HUES48 (cell line): ENCODE data around the gene SALL4.
A peak's percentile ranks its signal among the peaks of the same experiment; 100 is the strongest.
"Not testable (repeated sequence)": the region's sequence is repeated elsewhere in the genome, so short reads cannot be mapped to it uniquely, and the experiment has no call there.

Source experiments
- H3K27ac ChIP-seq: one replicate; pipeline ENCODE4 v1.7.0; 2013; ENCODE audit warnings: low read depth, low read length, inconsistent platforms
- H3K27me3 ChIP-seq: 2 replicates; pipeline ENCODE4 v1.6.1; 2013; ENCODE audit warnings: mild to moderate bottlenecking, low read length; ENCODE audit not compliant: control insufficient read depth, insufficient read depth
- H3K36me3 ChIP-seq: 2 replicates; pipeline ENCODE4 v1.6.1; 2013; ENCODE audit warnings: low read length; ENCODE audit not compliant: control insufficient read depth, insufficient read depth
- H3K4me1 ChIP-seq: 2 replicates; pipeline ENCODE4 v1.6.1; 2013; ENCODE audit warnings: mild to moderate bottlenecking, low read length; ENCODE audit not compliant: control insufficient read depth, insufficient read depth
- H3K4me3 ChIP-seq: 2 replicates; pipeline ENCODE4 v1.5.1; 2013; ENCODE audit warnings: mild to moderate bottlenecking, low read depth, low read length
- H3K9ac ChIP-seq: 2 replicates; pipeline ENCODE4 v1.6.1; 2013; ENCODE audit warnings: mild to moderate bottlenecking, low read depth, low read length, moderate library complexity
- H3K9me3 ChIP-seq: 2 replicates; pipeline ENCODE4 v1.6.1; 2013; ENCODE audit warnings: low read length; ENCODE audit not compliant: control insufficient read depth, insufficient read depth

SALL4 gene

DNA sequence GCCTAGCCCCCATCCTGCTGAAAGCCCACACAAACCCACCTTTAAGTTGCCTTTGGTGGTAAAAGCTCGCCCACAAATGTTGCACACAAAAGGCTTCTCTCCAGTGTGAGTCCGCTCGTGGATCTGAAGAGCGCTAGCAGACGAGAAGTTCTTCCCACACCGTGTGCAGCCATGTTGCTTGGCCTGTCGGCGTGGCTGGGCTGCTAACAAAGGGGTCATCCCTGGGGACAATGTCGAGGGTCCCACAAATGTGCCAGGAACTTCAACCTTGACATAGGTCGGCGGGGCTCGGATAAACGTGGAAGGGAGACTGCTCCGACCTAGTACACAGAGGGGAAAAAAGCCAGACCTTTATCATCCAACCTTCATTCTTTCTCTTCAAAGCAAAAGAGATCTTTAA lies 13.5 kb downstream of the SALL4 start:
- Histone ChIP-seq H3K4me3 (no peak overlapping the region), H3K9ac (no peak overlapping the region), H3K9me3 (no peaks in the 10 kb centered on the region), H3K27me3 (no peaks in the 10 kb centered on the region), H3K27ac (peak overlapping the region; percentile 18), H3K36me3 (peaks cover 97% of the 10 kb centered on the region), H3K4me1 (0 out of 2 replicates have a peak, but pooled peaks cover 4% of the 10 kb centered on the region)

DNA sequence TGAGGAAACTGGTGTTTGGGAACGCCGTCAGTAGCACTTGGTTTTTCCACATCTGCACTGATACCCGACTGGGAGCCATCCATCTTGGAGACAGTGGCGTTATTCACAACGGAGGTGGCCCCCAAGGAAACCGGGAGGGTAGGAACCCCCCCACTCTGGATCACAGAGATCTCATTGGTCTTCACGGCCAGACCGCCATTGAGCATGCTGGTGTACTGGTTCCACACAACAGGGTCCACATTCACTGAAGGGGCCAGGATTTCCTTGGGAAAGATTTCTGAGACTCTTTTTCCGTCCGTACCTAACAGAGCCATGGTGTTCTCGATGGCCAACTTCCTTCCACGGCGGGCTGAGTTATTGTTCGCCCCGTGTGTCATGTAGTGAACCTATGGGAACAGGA lies 18.0 kb downstream of the SALL4 start:
- Histone ChIP-seq H3K27ac (peak overlapping the region; percentile 6), H3K9me3 (no peaks in the 10 kb centered on the region), H3K36me3 (peaks cover 95% of the 10 kb centered on the region), H3K9ac (no peak overlapping the region), H3K4me1 (no peaks in the 10 kb centered on the region), H3K27me3 (no peaks in the 10 kb centered on the region), H3K4me3 (no peak overlapping the region)

DNA sequence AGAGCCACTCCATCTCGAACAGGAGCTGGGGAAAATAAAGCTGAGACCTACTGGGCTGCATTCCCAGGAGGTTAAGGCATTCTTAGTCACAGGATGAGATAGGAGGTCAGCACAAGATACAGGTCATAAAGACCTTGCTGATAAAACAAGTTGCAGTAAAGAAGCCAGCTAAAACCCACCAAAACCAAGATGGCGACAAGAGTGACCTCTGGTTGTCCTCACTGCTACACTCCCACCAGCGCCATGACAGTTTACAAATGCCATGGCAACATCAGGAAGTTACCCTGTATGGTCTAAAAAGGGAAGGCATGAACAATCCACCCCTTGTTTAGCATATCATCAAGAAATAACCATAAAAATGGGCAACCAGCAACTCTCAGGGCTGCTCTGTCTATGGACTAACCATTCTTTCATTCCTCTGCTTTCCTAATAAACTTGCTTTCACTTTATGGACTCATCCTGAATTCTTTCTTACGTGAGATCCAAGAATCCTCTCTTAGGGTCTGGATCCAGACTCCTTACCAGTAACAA lies 24.0 kb downstream of the SALL4 start:
- H3K4me1 ChIP-seq, H3K9me3 ChIP-seq, H3K9ac ChIP-seq, H3K4me3 ChIP-seq, H3K27ac ChIP-seq, H3K27me3 ChIP-seq: not testable (repeated sequence)
- H3K36me3 ChIP-seq, result peaks cover 39% of the 10 kb centered on the region

DNA sequence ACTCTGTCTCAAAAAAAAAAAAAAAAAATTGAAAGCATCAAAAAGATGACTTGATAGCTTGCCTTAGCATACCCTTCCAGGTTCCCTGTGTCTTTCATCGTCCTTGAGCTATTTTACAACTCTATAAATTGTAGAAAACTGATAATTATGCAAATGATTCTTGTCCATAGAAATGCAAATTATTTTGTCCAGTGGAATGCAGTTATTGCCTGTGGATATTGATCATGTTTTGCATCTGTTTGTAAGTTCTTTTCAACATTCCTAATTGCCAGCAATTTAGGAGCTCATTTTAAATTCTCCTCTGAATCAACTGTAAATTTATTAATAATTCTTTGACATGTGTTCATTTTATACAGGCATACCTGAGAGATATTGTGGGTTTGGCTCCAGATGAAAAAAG lies 27.1 kb downstream of the SALL4 start:
- Histone ChIP-seq H3K27ac (no peak overlapping the region), H3K9ac (no peak overlapping the region), H3K4me3 (no peak overlapping the region)

DNA sequence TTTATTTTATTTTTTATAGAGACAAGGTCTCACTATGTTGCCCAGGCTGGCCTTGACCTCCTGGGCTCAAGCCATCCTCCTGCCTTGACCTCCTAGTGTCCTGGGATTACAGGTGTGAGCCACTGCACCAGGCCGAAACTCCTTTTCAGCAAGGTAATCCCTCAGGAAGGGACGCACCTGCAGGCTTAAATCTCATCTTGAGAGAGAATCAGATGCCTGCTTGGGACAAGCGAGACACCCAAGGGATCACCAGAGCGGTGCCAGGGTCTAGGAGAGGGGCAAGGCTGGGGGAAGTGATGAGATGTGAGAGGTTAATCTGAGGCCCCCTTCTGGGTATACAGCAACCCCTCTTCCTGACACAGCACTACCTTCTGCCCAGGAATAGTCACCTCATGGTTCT lies 30.1 kb downstream of the SALL4 start:
- H3K27ac ChIP-seq, result no peak overlapping the region
- no peaks in the 10 kb centered on the region for H3K4me1 ChIP-seq
- no peaks in the 10 kb centered on the region for H3K27me3 ChIP-seq
- no peak overlapping the region for H3K9ac ChIP-seq
- H3K4me3 ChIP-seq, result no peak overlapping the region
- no peaks in the 10 kb centered on the region for H3K9me3 ChIP-seq
- 0 out of 2 replicates have a peak, but pooled peaks cover 2% of the 10 kb centered on the region for H3K36me3 ChIP-seq

More for the DNA sequence above, 27.1 kb downstream of the SALL4 start:
- H3K9me3 ChIP-seq, result no peaks in the 10 kb centered on the region
- H3K27me3 ChIP-seq, result no peaks in the 10 kb centered on the region
- peaks cover 9% of the 10 kb centered on the region; the same call in 1 of the 2 replicates for H3K36me3 ChIP-seq
- H3K4me1 ChIP-seq, result no peaks in the 10 kb centered on the region

DNA sequence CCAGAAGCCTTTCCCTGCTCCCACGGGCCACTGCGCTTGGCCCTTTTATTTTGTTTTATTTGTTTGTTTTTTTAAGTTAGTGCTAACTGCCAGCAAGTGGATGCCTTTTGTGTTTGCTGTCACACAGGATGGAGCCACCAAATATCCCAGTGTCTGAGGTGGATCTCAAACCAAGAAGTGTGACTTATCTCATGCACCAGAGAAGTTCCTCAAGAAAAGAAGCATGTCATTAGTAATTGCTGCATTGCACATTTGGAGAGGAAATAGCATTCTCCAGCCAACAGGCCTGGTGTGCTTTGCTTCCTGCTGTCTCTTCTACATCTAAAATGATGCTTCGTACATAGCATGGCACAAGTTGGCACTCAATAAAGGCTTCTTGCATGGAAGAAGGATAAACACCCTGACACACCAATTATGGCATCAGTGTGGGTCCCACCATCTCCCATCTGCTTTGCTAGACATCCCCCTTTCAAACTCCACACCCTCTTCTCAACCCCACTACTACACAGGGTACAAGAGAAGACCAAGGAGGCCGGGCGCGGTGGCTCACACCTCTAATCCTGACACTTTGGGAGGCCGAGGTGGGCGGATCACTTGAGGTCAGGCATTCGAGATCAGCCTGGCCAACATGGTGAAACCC lies 32.2 kb downstream of the SALL4 start:
- H3K27me3 ChIP-seq, result no peaks in the 10 kb centered on the region
- H3K4me1 ChIP-seq, result no peaks in the 10 kb centered on the region
- no peak overlapping the region for H3K27ac ChIP-seq
- H3K36me3 ChIP-seq, result no peaks in the 10 kb centered on the region
- no peak overlapping the region for H3K4me3 ChIP-seq
- H3K9me3 ChIP-seq, result no peaks in the 10 kb centered on the region
- H3K9ac ChIP-seq, result no peak overlapping the region

DNA sequence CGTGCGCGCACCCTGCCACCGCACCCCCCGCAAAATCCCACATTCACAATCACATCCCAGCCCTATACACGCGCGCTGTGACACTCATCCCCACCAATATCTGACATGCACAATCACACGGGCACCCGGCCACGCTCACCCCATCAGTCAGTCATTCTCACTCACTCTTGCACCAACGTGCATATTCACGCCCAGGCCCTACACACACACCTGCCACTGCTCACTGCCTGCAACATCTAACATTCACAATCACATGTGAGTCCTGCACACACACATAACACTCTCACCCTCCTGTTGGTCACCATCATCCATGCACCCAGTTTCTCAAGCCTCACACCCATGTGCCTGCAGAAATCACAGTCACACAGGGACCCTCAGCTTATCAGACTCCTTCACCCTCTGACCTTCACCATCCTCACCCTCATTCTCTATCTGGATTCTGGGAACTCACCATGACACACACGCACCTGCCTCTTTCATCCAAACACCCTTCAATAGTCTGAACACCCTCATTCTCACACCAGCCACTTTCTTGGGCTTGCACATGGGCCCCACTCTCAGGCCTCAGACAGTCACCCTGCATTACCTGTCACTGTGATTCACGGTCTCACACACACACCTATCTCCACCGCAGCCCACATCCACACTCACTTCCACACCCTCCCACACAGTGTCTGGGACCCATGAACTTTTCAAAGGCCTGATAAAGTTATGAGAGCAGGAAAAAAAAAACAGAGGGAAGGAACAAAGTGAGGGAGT lies 33.4 kb downstream of the SALL4 start:
- H3K4me3 ChIP-seq, result peak overlapping the region; percentile 20; the same call in 1 of the 2 replicates

DNA sequence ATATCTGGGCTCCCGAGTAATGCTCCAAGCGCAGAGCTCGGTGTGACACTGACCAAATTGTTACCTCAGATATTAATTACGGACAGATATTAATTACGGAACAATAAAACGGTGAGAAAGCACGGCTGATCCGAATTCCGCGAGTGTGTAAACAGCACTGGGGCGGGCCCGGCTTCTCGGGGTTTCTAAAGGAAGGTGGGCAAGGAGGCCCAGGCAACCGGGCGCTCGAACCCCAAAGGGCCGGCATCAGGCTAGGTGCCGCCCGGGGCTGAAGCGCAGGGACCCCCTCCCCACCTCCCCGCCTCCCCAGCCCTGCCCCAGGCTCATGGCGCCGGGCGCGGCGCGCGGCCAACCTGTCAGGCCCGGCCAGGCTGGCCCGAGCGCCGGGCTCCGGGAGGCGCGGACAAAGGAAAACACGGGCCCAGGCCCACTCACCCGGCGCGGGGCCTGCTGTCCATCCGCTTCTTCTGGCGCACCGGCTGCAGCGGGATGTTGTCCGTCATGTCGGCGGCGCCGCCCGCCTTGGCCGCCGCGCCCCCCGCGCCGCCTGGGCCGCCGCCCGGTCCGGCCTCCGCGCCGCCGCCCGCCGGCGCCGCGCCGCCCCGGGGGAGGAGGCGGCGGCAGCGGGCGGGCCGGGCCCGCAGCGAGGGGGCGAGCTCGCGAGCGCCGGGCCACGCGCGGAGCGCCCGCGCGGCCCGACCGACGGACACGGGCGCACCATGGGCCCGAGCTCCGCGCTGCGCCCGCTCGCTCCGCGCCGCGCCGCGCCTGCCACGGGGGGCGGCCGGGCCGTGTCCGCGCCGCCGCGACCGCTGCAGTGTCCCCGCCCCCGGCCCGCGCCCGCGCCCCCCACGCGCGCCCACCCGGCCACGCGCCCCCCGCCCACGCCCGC lies 34.2 kb downstream of the SALL4 start, which contains the start of gene ATP9A:
Gene ATP9A (minus strand): TSS at position 524 of the 892 bp plus-strand sequence. CDS start 21 bp downstream, at position 503.
- Histone ChIP-seq H3K27me3 (no peaks in the 10 kb centered on the region), H3K4me3 (peak within 1 kb of the TSS; percentile 88), H3K27ac (peak within 1 kb of the TSS; percentile 8)

More for the DNA sequence above, 33.4 kb downstream of the SALL4 start:
- Histone ChIP-seq H3K27me3 (no peaks in the 10 kb centered on the region), H3K27ac (no peak overlapping the region), H3K9me3 (no peaks in the 10 kb centered on the region), H3K4me1 (no peaks in the 10 kb centered on the region), H3K9ac (no peak overlapping the region), H3K36me3 (no peaks in the 10 kb centered on the region)

DNA sequence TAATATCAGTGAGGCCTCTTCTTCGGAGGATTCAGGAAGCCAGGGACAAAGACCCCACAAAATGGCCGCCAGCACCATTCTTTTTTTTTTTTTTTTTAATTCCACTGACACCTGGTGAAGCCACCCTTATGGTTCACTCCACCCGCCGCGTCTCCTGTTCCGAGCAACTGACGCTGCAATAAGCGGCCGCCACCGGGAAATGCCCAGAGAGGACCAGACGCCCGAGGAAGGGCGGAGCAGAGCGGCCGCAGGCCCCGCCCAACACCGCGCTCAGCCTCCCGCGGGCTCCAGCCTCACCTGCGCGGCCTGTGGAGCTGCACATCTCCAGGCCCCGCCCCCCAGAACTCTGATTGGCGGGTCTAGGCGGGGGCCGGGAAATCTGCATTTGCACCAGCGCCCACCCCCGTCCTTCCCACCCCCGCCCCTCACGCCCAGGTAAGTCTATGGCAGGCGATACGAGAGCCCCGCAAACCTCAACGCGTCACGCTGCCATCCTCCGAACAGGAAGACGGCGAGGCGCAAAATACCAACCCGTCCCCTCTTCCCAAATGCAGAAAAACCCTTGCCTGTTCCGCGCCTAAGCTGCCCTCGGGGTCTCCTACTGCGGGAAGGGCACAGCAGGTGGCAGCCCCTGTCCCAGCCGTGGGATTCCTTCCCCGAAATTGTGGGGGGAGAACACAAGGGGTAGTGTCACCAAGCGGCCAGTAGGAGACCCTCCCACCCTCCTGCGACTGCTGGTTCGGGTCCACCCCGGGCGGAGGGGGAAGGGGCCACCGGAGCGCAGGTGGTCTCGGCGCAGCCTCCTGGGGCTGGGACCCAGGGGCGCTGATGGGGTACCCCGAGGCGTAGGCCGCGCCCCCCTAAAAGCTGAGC lies 35.1 kb downstream of the SALL4 start:
- Histone ChIP-seq H3K36me3 (no peaks in the 10 kb centered on the region), H3K27ac (peak overlapping the region; percentile 59), H3K9ac (peak overlapping the region; percentile 81), H3K4me1 (no peaks in the 10 kb centered on the region), H3K9me3 (no peaks in the 10 kb centered on the region), H3K4me3 (peak overlapping the region; percentile 88), H3K27me3 (no peaks in the 10 kb centered on the region)

More for the DNA sequence above, 34.2 kb downstream of the SALL4 start, which contains the start of gene ATP9A:
- H3K4me1 ChIP-seq, result no peaks in the 10 kb centered on the region
- no peaks in the 10 kb centered on the region for H3K9me3 ChIP-seq
- H3K9ac ChIP-seq, result no peak within 1 kb of the TSS
- no peaks in the 10 kb centered on the region for H3K36me3 ChIP-seq

DNA sequence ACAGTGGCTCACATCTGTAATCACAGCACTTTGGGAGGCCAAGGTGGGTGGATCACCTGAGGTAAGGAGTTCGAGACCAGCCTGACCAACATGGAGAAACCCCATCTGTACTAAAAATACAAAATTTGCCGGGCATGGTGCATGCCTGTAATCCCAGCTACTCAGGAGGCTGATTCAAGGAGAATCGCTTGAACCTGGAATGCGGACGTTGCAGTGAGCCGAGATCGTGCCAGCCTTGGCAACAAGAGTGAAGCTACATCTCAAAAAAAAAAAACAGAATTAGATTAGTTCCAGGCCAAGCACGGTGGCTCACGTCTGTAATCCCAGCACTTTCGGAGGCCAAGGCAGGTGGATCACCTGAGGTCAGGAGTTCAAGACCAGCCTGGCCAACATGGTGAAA lies 36.9 kb downstream of the SALL4 start:
- not testable (repeated sequence) for H3K4me1 ChIP-seq, H3K27ac ChIP-seq, H3K4me3 ChIP-seq, H3K36me3 ChIP-seq, H3K9ac ChIP-seq, H3K9me3 ChIP-seq, H3K27me3 ChIP-seq
